Activated naive CD4-positive, alpha-beta T cell treated with anti-CD3 and anti-CD28 coated beads for 36 hours (primary cell): ENCODE data around the gene SUPT20HL2. TPM values are rescaled to one million over a fixed set of nuclear protein-coding genes. Genes with fewer than 3 reads are reported as not detected.

Experiments used
- CTCF ChIA-PET: fragments of 350-600 bp; sonication (Branson Sonifier 250); formaldehyde crosslinking; loops from one replicate; lab custom pipeline; 2021; ENCODE audit warnings: antibody characterized with exemption; lab: Charles Lee
- DNase-seq: peaks from one replicate; pipeline ENCODE4 v3.0.0-alpha.2; 2020
- H3K27ac Mint-ChIP-seq: one replicate; pipeline ENCODE4 v1.8.0; 2021; ENCODE audit warnings: mild to moderate bottlenecking, mixed read lengths
- H3K27me3 Mint-ChIP-seq: one replicate; pipeline ENCODE4 v1.8.0; 2021; ENCODE audit warnings: low read depth, mixed read lengths
- H3K36me3 Mint-ChIP-seq: one replicate; pipeline ENCODE4 v1.8.0; 2021; ENCODE audit warnings: low read depth, mixed read lengths
- H3K4me1 Mint-ChIP-seq: one replicate; pipeline ENCODE4 v1.8.0; 2021; ENCODE audit warnings: low read depth, mixed read lengths
- H3K4me3 Mint-ChIP-seq: one replicate; pipeline ENCODE4 v1.8.0; 2021; ENCODE audit warnings: mild to moderate bottlenecking, moderate library complexity, mixed read lengths
- H3K9me3 Mint-ChIP-seq: one replicate; pipeline ENCODE4 v1.8.0; 2021; ENCODE audit warnings: mixed read lengths
- intact Hi-C: fragments of 100-400 bp; cut with micrococcal nuclease; formaldehyde crosslinking; loops from one replicate; pipeline ENCODE4 v1.15.1; 2023
- total RNA-seq, 2 experiments: library from RNA; stranded (reverse); gene quantifications; one replicate each; pipeline ENCODE4 v1.2.3, GENCODE V29; 2021

The SUPT20HL2 gene
- total RNA-seq, 2 experiments from 2014 or later: not detected

DNA sequence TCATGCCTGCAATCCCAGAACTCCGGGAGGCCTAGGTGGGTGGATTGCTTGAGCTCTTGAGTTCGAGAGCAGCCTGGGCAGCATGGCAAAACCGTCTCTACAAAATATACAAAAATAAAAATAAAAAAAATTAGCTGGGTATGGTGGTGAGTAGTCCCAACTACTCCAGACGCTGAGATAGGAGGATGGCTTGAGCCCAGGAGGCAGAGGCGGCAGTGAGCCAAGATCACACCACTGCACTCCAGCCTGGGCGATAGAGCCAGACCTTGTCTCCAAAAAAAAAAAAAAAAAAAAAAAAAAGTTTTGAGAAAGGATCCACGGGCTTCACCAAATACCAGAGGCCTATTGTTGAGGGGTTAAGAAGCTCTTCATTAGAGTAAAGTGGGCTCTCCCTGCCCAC is 8.0 kb downstream of the SUPT20HL2 start:
- no peaks in the 10 kb centered on the region for H3K27me3 Mint-ChIP-seq
- CTCF ChIA-PET: interaction anchor here (0.6 to 1.1 kb wide), 2 partner anchors 46 to 98 kb away, joined by 3 to 4 read pairs; no protein-coding TSS in a partner anchor
- H3K4me3 Mint-ChIP-seq: no peak overlapping the region
- no peaks in the 10 kb centered on the region for H3K36me3 Mint-ChIP-seq
- intact Hi-C loops: no loop called here
- H3K9me3 Mint-ChIP-seq: no peaks in the 10 kb centered on the region
- no peak overlapping the region for H3K27ac Mint-ChIP-seq
- DNase-seq: no peak
- peaks cover 4% of the 10 kb centered on the region for H3K4me1 Mint-ChIP-seq

DNA sequence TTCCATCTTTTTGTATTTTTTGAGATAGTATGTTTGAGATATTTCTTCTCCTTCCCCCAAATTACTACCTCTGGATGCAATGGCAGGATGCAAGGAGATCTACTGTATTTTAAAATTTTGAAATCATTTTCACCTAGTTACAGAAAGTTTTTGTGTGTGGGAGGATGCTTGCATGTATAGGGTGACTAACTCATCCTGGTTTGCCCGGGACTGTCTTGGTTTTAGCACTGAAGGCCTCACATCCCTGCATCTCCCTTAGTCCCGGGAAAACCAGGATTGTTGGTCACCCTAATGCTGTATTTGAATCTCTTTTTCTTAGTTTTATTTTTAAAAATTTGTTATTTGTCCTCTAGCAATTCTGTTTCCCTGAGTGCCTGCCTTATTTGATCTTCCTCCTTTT is 12.1 kb downstream of the SUPT20HL2 start:
- no peak overlapping the region for H3K27ac Mint-ChIP-seq
- H3K4me1 Mint-ChIP-seq: no peaks in the 10 kb centered on the region
- no peak for DNase-seq
- H3K36me3 Mint-ChIP-seq: no peaks in the 10 kb centered on the region
- H3K4me3 Mint-ChIP-seq: no peak overlapping the region
- CTCF ChIA-PET: no interaction called here
- H3K27me3 Mint-ChIP-seq: no peaks in the 10 kb centered on the region
- no peaks in the 10 kb centered on the region for H3K9me3 Mint-ChIP-seq
- intact Hi-C loops: no loop called here

DNA sequence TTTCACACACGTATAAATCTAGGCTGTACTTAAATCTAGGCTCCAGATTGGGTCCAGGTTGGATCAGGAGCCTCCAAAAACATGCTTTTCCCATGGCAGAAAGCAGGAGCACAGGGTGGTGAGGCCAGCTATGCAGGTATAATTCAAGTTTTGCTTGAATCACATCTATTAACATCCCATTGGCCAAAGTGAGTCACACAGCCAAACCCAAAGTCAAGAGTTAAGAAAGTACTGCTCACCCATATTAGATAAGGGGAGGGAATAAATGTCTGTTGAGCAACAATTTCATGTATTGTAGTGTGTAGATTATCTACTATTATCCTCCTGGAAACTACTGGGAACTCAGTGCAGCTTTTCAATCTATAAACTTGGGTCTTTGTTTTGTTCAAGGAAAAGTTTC is 12.8 kb downstream of the SUPT20HL2 start:
- CTCF ChIA-PET: no interaction called here
- Mint-ChIP-seq H3K27ac (no peak overlapping the region), H3K27me3 (no peaks in the 10 kb centered on the region), H3K36me3 (no peaks in the 10 kb centered on the region), H3K4me1 (no peaks in the 10 kb centered on the region), H3K9me3 (no peaks in the 10 kb centered on the region), H3K4me3 (no peak overlapping the region)
- intact Hi-C loops: no loop called here
- no peak for DNase-seq

GRCh38 chrX:24298191-24298590 is 15.7 kb downstream of the SUPT20HL2 start:
- Mint-ChIP-seq H3K4me1 (no peaks in the 10 kb centered on the region), H3K4me3 (no peak overlapping the region), H3K9me3 (no peaks in the 10 kb centered on the region), H3K36me3 (no peaks in the 10 kb centered on the region), H3K27ac (no peak overlapping the region), H3K27me3 (no peaks in the 10 kb centered on the region)
- intact Hi-C loops: no loop called here
- CTCF ChIA-PET: no interaction called here
- no peak for DNase-seq

- DNase-seq: peak; percentile 67
- no peaks in the 10 kb centered on the region for H3K9me3 Mint-ChIP-seq
- H3K4me1 Mint-ChIP-seq: no peaks in the 10 kb centered on the region
- intact Hi-C loops: loop anchor here (2.0 kb wide), 1 partner anchor 36 kb away; no protein-coding TSS in a partner anchor
- H3K4me3 Mint-ChIP-seq: no peak overlapping the region
- H3K36me3 Mint-ChIP-seq: no peaks in the 10 kb centered on the region
- no peaks in the 10 kb centered on the region for H3K27me3 Mint-ChIP-seq
- H3K27ac Mint-ChIP-seq: no peak overlapping the region
- CTCF ChIA-PET: no interaction called here
Measured at GRCh38 chrX:24294619-24295018, 19.2 kb downstream of the SUPT20HL2 start.

DNA sequence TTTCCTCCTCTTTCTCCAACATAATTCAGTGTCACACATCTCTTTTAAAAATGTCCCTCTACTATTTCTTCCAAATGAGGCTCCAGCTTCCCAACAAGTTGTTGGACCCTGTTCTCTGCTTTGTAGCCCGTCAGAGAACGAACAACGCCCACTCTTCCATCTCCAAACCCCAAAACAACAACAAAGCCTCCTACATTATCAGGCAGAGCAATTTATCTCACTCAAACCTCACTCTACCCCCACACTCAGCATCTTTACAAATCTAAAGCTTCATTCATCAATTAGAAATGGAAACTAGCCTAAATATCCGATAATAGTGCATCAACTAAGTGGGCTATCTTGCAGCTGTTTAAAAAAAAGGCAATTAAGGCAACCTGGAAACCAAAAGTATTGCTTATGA is 20.5 kb downstream of the SUPT20HL2 start:
- intact Hi-C loops: no loop called here
- no peaks in the 10 kb centered on the region for H3K27me3 Mint-ChIP-seq
- no peaks in the 10 kb centered on the region for H3K36me3 Mint-ChIP-seq
- CTCF ChIA-PET: interaction anchor here (0.8 kb wide), 1 partner anchor 76 kb away, joined by 3 read pairs; no protein-coding TSS in a partner anchor
- no peak for DNase-seq
- H3K4me3 Mint-ChIP-seq: no peak overlapping the region
- no peak overlapping the region for H3K27ac Mint-ChIP-seq
- no peaks in the 10 kb centered on the region for H3K9me3 Mint-ChIP-seq
- no peaks in the 10 kb centered on the region for H3K4me1 Mint-ChIP-seq

GRCh38 chrX:24292353-24292752 is 21.5 kb downstream of the SUPT20HL2 start:
- Mint-ChIP-seq H3K27ac (no peak overlapping the region), H3K4me1 (no peaks in the 10 kb centered on the region), H3K9me3 (no peaks in the 10 kb centered on the region), H3K27me3 (no peaks in the 10 kb centered on the region), H3K4me3 (no peak overlapping the region), H3K36me3 (no peaks in the 10 kb centered on the region)
- DNase-seq: no peak
- intact Hi-C loops: no loop called here
- CTCF ChIA-PET: interaction anchor here (0.9 kb wide), 1 partner anchor 79 kb away, joined by 3 read pairs; no protein-coding TSS in a partner anchor

GRCh38 chrX:24285082-24285481 is 28.8 kb downstream of the SUPT20HL2 start:
- no peak overlapping the region for H3K27ac Mint-ChIP-seq
- no peak overlapping the region for H3K4me3 Mint-ChIP-seq
- H3K4me1 Mint-ChIP-seq: peaks cover 3% of the 10 kb centered on the region
- DNase-seq: no peak
- no peaks in the 10 kb centered on the region for H3K36me3 Mint-ChIP-seq
- intact Hi-C loops: loop anchor here (1.0 kb wide), 1 partner anchor 26 kb away; no protein-coding TSS in a partner anchor
- H3K9me3 Mint-ChIP-seq: no peaks in the 10 kb centered on the region
- no peaks in the 10 kb centered on the region for H3K27me3 Mint-ChIP-seq
- CTCF ChIA-PET: interaction anchor here (3.3 kb wide), 1 partner anchor 25 kb away, joined by 13 read pairs; no protein-coding TSS in a partner anchor

DNA sequence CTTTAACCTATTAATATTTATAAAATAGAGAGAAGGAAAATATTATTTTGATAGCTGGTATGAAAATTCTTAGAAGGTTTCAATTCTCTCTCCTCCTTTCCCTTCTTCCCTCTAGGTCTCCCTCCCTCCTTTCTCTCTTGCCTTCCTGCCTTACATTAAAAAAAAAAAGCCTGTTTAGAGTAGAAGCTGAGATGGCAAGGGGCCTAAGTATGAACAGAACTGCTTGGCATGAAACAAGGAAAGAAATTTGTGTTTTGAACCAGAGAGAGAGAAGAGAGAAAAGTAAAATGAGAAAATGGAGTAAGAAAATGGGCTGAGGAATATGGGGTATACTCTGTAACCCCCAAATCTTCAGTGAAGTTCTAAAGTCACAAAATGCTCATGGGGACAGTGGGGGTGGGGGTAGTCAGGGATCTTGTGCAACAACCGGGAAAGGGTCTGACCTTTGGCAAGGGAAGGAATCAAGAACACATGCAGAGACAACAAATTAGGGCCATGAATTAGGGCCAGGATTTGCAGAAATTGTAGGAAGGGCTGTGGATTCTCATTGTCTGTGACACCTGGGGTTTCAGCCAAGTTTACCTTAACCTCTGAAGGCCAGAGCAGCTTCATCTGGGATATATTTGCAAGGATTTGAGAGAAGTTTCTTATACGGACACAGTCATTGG is 30.6 kb downstream of the SUPT20HL2 start:
- no peaks in the 10 kb centered on the region for H3K9me3 Mint-ChIP-seq
- peaks cover 3% of the 10 kb centered on the region for H3K4me1 Mint-ChIP-seq
- H3K27me3 Mint-ChIP-seq: peaks cover 3% of the 10 kb centered on the region
- no peak for DNase-seq
- no peak overlapping the region for H3K27ac Mint-ChIP-seq
- CTCF ChIA-PET: interaction anchor here (3.3 kb wide), 1 partner anchor 23 kb away, joined by 13 read pairs; no protein-coding TSS in a partner anchor
- no peak overlapping the region for H3K4me3 Mint-ChIP-seq
- intact Hi-C loops: no loop called here
- H3K36me3 Mint-ChIP-seq: no peaks in the 10 kb centered on the region

DNA sequence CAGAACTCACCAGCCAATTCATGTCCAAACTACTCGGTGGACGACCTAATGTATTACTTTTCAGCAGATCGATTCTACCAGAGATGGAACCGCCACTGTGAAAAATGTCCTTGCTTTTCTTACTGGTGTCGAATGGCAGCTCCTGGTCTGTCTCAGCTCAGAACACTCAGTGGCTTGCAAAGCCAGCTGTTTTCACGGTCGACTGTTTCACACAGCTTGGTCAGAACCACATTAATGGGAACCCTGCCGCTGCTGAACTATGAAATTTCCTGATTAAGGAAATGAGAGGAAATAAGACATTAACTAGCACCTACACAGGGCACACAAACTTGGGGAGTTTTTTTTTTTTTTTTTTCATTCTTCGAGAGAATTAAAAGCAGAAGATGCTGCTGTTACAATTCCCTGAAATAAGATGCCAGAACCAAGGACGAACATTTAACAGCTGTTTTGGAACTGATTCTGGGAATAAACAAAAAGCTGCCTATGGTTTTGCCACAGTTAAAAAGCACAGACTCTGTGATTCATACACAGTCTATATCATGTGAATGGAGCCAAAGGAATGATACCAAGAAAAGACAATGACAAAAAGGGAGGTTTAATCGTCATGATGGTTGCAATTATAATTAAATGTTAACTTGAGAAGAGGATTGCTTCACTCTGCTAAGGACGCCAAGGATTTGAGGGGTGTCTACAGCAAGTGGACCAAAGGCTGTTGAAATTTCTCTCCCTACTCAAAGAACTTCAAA is 31.3 kb downstream of the SUPT20HL2 start:
- Mint-ChIP-seq H3K27ac (no peak overlapping the region), H3K4me3 (no peak overlapping the region), H3K27me3 (peaks cover 3% of the 10 kb centered on the region), H3K36me3 (no peaks in the 10 kb centered on the region), H3K9me3 (no peaks in the 10 kb centered on the region), H3K4me1 (peaks cover 3% of the 10 kb centered on the region)
- no peak for DNase-seq
- CTCF ChIA-PET: interaction anchor here (0.6 to 0.7 kb wide), 2 partner anchors 351 to 760 kb away, joined by 3 read pairs; no protein-coding TSS in a partner anchor
- intact Hi-C loops: no loop called here

GRCh38 chrX:24277405-24277804 is 36.5 kb downstream of the SUPT20HL2 start:
- Mint-ChIP-seq H3K27ac (no peak overlapping the region), H3K4me3 (no peak overlapping the region), H3K9me3 (no peaks in the 10 kb centered on the region), H3K36me3 (no peaks in the 10 kb centered on the region), H3K4me1 (peaks cover 2% of the 10 kb centered on the region), H3K27me3 (peaks cover 5% of the 10 kb centered on the region)
- DNase-seq: no peak
- intact Hi-C loops: no loop called here
- CTCF ChIA-PET: interaction anchor here (1.0 kb wide), 1 partner anchor 10 kb away, joined by 6 read pairs; no protein-coding TSS in a partner anchor

GRCh38 chrX:24276015-24276414 is 37.9 kb downstream of the SUPT20HL2 start:
- H3K36me3 Mint-ChIP-seq: no peaks in the 10 kb centered on the region
- H3K27me3 Mint-ChIP-seq: peaks cover 5% of the 10 kb centered on the region
- intact Hi-C loops: no loop called here
- no peaks in the 10 kb centered on the region for H3K4me1 Mint-ChIP-seq
- H3K9me3 Mint-ChIP-seq: peaks cover 1% of the 10 kb centered on the region
- DNase-seq: no peak
- H3K27ac Mint-ChIP-seq: no peak overlapping the region
- no peak overlapping the region for H3K4me3 Mint-ChIP-seq
- CTCF ChIA-PET: no interaction called here
